ENCODE measurements around the gene MYO18A.

MYO18A gene

DNA sequence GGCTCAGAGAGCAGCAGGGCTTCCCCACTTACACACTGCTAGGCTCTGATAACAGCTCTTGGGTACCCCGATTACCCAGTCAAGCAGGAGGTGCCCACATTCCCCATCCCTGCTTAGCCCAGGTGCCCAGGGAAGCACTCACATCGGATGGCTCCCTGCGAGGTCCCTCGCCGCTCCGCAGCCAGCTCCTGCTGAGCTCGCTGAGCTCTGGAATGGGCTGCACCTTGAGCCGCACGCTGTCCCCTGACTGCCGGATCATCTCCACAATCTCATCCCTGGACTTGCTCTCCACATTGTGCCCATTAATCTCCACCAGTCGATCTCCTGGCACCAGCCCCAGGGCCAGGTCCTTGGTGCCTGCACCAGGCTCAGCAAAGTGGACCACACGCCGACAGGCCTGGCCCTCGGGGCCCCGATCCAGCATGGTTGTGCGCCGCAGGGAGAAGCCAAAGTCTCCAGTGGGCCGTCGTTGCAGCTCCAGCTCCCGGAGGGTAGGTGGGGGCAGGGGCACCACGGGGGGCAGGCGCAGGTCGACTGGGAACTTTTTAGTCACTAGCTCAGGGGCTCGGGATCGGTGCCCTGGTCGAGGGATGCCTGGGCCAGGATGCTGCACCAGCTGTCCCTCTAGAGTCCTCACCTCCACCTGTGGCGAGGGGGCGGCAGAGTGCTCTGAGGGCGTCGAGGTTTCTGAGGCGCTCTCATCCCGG lies 14.2 kb downstream of the MYO18A start:
- no peak for DNase-seq (ENCODE audit: low read depth)

DNA sequence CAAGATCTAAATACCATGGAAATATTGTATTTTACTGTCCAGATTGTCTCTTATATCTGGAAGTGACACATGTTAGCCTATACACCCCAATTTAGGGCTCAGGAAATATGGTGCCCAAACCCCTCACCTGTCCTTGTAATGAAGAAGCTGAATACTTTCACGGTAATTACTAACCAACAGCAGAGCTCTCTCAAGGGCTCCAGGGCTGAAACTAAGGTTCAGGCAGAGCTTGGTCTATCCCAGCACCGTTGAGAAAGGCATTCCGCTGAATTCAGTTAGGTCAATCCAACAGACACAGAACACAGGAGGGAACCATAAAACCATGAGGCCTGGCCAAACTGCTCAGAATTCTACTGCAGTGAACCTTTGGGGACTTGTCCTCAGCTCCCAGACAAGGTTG lies 14.9 kb downstream of the MYO18A start:
- DNase-seq (ENCODE audit: low read depth): no peak

DNA sequence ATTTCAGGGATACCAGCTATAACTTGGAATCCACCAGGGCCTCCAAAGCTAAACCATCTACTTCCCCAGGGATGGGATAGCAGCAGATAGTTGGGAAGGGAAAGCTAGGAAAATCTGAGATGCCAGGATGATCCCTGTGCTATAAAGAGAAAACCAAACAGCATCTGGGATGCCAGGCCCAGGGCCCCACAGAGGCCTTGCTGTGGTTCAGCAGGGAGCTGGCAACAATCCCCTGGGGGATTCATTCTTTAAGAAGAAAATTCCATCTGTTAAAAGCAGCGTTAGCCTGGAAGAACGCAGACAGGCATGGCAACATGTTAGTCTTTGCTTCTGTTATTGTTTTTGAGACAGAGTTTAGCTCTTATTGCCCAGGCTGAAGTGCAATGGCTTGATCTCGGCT lies 16.6 kb downstream of the MYO18A start:
- no peak for DNase-seq (ENCODE audit: low read depth)

DNA sequence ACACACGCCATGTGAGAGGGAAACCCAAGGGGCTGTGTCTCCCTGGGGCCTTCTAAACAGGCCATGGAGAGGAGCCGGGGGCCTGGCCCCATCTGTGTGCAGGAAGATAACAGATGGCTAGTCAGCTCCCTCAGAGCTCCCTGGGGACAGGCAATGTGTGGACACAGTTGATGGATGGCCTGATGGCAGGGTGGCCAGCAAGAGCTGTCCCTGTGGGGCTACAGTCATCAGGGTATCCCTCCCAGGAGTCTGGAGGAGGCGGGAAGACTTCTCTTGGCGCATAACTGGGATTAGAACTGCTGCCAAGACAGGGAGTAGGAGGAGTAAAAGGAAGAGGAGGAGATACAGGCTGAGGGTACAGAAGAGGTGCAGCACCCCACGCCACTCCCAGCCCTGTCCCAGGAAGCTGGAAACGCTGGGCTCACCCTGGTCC lies 17.3 kb downstream of the MYO18A start:
- DNase-seq (ENCODE audit: low read depth): no peak

DNA sequence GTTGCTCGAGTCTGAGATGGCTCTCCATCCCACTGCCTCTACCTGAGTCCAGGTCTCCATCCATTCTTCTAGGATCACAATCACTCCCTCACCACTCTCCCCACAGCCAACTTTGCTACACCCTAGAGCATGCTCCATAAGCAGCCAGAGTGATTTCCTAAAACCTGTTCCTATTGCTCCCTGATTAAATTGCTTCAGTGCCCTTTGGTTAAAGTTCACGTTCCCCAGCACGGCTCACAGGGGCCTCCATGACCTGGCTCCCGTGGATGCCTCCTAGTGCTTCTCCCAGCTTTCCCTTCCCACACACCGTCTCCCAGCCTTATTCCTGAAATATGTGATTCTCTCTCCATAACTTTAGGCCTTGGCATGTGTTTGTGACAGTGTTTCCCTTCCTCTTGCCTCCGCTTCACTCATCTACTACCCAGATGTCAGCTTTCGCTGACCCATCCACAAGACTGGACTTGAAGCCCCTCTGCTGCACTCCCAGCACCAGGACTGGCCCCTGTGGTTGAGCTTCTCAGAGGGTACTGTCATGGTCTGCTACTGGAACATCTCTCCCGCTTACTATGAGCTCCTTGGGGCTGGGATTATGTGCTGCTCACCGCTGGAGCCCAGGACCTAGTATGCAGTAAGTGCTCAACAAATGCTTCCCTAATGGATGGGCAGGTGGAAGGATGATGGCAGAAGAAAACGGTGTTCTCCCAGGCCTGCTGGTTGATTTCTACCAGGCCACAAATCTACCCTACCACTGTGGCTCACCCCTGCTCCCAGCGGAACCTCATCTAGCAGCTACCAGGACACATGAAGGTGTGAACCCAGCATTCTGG lies 17.9 kb downstream of the MYO18A start:
- DNase-seq (ENCODE audit: low read depth): no peak

DNA sequence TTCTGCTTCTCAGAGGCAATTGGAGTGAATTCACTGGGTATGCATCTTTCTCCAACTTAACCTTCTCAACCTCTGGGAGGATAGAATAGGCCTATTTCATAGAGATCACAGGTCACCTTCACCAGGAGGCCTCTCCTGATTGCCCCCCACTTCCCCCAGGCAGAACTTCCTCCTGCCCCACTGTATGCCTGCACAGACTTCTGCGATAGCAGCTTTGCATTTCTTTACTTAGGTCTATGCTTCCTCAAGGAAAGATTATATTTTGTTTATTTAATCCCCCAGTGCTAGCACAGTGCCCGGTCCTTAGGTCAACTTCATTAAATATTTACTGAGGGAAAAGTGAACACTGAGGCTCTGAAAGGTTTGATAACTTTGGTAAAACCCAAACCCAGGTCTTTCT lies 19.9 kb downstream of the MYO18A start:
- DNase-seq (ENCODE audit: low read depth): no peak

DNA sequence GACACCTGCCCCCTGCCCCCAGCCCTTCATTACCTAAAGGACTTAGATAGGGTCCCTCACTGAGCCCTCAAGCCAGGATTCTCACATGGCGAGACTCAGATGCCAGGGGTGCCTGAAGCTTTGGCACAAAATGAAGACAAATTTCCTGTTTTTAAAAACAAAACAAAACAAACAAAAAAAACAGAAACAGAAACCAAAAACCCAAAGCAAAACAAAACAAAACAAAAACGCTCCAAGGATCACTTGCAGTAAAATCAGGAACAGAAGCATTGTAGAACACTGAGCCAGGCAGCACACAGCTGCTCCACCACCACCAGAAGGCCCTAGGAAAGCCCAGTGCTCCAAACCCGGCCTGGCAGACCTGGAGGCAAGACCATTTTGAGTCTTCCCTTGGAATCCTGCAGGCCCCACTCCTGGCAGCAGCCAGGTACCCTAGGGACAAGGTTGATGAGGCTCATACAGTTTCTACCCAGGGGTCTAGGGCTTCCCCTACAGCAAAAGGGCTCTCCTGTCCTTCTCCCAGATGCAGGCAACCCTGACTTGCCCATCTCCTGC lies 20.8 kb downstream of the MYO18A start:
- no peak for DNase-seq (ENCODE audit: low read depth)

DNA sequence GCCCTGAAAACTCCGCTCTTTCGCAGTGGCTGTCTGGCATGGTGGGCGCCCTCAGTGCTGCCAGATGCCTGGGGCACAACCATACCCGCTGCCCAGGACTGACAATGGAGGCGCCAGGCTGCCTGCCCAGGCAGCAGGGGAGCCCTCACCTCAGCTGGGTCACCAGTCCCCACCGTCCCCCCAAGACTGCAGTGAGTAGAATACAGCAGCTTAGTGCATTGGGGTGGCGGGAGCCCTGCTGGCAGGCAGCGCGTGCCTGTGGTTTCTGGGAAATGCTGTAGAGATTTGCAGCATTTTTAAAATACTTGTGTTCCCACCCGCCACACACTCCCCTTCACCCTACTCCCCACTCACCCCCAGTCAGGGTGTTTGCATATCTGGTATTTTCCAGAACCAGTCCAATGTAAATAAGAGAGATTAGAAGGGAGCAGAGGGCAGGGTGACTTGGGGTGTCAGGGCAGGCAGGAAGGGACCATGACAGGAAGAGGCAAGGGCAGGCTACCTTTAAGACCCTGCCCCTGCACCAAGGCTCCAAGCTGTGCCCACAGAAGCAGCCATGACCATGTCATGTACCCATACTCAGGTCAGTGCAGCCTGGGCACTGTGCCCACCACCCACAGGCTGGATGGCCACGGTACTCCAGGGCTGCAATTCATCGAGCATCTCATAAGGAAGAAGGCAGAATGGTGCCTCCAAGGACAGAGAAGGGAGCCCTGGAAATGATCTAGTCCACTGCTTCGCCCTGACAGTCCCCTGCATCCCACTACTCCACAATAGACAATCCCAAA lies 21.5 kb downstream of the MYO18A start:
- DNase-seq (ENCODE audit: low read depth): peak; percentile 83

DNA sequence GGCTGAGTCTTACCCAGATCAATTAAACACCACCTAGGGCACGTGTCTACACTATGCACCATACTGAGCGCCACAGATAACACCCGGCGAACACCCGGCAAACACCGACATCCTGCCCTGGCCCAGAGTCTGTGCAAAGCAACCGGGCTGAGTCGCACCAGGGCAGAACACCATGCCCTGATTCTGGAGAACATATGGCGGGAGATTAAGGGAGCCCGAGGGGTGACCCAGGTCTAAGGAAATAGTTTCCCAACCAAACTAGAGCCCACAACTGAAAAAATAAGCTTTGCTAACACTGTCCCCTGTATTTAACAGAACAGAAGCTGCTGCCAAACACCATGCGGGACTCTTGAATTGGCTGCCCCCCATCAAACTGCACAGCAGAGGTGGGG lies 22.1 kb downstream of the MYO18A start:
- DNase-seq (ENCODE audit: low read depth): no peak

DNA sequence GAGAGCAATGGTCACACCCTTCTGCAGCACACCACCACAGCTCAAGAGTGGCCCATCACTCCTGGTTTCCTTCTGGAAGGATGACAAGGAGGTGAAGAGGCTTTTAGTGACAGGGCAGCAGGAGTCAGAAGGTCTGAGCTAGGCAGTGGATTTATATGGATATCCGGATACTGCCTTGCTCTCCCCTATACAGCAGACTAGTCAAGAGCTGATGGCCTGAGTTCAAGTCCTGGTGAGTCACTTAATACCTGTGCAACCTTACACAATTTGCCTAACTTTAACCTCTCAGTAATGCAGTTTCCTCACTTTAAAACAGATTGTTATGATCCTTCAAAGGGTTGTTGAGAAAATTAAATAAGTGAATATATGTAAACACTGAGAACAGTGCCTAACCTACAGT lies 22.9 kb downstream of the MYO18A start:
- DNase-seq (ENCODE audit: low read depth): no peak

DNA sequence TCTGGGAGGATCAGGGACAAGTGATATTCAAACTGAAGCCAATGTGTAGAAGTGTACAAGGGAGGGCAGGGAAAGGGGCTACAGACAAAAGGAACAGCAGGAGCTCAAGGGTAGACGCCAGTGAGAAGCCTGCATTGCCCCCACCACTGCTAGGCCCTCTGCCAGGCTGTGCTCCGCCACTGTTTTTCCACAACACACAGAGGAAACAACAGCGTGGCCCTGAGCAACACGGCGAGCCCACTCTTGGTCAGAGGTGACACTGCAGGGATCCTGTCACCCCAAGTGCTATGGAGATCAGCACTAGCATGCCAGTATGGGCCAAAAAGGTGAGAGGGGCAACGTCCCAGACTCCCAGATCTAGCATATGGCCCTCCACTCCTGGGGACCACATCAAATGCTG lies 23.4 kb downstream of the MYO18A start:
- DNase-seq (ENCODE audit: low read depth): no peak

DNA sequence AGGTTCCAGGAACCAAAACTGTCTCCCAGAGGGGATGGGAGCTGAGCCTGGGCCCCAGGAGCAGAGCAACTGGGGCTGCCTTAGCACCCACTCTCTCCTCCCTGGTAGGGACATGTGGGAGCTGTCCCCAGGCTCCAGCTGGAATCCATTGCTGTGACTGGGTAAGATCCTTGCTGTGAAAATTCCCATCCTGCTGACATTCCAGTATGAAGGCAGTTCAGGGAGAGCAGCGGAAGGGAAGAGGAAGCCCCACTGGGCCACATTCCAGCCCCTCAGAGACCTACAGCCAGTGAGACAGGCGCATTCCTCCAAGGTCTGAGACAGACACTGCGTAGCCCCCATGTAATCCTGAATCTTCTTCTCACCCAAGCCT lies 24.2 kb downstream of the MYO18A start:
- peak; percentile 43 for DNase-seq (ENCODE audit: low read depth)

DNA sequence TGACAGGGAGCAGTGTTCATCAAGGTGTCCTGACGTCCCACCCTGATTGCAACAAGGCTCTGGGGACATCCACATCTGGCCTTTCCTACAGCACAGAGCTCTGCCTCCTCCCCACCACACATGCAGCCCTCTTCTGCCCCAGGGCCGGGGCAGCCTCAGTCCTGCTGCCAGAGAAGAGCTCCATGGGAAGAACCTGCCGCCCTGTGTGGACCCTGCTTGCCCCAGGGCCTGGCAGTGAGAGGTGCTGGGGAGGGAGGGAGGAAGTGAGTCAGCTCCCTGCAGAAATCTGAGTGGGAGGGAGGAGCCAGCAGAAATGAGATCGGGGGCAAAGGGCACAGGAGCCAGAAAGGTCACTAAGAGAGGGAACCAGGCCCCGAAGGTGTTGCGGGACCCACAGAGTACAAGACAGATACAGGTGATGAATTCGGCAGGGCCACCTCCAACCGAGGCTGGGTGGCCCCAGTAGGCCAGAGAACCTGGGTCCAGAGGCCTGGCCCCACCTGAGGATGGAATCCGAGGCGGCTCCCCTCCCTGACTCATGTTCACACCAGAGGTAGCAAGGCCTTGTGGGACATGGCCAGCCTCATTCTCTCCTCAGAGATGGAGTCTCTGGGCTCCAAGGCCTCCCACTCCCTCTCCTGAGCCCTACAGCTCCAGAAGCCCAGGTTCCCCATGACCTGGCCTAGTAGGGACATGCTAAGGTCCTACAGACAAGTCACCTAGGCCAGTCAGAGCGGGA lies 24.8 kb downstream of the MYO18A start:
- DNase-seq (ENCODE audit: low read depth): peak; percentile 90

DNA sequence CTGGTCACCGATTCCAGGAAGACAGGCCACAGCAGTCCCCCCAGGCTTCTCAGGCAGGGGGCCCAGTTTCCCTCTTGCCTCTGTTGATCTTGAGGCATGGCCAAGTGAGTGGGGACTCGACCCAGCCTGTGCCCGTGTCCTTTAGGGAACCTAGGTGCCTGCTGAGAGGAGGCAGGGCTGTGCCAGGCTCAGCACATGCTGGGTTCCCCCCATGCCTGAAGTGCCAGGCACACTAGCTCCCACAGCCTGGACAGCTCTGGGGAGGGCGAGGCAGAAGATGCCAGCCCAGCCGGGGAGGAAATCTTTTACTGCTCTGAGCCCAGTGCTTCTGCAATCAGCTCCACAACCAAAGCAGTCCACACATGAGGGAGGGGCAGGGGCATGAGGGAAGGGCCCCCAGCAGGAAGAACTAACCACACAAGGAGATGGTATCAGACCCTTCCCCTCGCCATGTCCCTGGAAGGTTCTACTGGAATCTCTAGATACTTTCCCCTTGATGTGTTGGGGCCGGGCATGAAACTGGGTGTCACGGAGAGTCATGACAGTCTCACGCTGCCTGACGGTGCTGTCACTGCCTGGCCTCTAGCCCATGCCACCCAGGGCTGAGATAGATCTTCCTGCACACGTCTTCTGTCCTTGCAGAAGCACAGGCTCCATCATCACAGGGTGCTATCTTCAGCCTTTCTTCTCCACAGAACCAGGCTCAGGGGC lies 25.5 kb downstream of the MYO18A start:
- peak; percentile 38 for DNase-seq (ENCODE audit: low read depth)

DNA sequence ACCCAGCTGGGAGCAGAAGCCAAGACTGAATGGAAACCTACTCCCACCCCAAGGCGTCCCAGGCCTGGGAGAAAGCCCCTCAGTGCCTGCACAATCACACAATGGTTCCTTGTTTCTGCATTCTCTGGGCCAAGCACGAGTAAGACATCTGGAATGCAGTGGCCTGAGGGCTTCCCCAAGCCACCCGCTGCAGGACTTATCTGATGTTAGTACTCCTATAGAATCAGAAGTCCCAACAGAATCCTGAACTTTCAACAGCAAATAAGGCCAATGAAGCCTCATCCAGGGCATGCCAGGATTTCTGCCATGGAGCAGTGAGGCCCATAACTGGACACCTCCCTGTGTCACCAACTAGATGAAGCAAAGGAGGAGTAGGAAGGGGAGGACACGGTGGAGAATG lies 28.6 kb downstream of the MYO18A start:
- peak; percentile 94 for DNase-seq (ENCODE audit: low read depth)

DNA sequence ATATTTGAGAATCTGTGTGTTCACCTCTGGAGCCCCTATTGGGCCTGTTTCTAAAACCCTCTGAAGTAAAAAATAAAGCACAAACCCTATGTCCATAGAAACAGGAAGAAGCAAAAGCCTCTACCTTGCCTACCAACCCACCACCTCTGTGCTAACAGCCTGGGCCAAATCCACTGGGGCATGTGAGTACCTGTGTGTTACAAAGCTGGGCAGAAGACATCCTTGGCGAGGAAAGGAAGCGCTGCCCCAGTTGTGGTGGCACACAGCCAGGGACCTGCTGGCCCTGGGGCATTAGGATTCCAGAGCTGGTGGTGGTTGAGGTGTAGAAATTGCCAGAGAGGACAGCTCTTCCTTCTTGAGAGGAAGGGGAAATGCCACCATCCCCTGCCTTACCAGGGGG lies 30.0 kb downstream of the MYO18A start:
- no peak for DNase-seq (ENCODE audit: low read depth)

DNA sequence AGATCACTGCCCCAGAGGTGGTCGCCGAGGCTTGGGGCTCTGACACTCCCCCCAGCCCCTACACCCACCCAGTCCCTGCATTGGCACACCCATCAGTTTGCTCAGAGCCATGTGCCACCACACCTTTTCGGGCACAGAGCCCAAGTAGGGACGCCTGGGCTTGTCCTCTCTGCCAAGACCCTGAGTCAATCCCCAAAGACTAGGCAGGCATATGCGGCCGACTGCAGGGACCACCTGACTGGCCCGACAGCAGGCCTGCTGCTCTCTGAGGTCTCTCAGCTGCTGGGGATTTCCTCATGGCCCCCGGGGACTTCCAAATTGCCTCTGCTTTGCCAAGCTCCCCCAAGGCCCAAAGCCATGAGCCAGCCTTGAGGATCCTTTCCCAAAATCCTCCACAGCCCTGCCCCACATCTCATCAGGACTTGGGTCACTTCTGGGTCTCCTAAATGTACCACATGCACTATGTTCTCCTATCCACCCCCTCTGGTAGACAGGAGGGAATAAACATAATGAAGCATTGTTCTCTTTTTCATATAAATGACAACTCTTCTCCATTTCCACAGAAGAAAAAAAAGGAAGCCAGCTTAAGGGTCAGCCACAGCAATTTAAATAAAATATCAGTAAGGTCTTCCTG lies 30.6 kb downstream of the MYO18A start:
- DNase-seq (ENCODE audit: low read depth): no peak

DNA sequence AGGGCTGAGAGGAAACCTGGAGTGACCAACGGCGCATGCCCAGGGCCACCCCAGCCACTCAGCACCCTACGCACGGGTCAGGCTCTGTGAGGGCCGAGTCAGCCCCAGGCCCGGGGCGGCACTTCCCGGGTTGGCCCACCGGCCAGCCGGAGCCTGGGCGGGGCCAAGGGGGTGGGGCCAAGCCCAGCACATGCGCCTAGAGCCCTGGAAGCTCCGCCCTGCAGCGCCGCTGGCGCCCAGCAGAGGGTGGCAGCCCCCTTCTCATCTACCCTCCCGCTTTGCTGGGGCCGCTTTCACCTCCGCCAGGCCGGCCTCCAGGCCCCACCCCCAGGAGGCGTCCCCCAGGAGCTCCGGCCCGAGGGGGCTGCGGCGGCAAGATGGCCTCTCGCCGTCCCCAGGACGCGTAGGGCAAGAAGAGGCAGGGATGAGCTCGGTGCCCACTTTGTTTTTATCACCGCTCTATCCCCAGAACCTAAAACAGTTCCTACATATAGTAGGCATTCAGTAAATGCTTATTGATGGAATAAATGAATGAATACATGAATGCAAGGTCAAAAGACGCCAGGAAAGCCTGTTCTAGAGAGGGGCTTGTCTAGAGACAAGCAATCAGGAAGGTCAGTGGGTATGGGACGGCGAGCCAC lies 31.3 kb downstream of the MYO18A start:
- peak; percentile 95 for DNase-seq (ENCODE audit: low read depth)

DNA sequence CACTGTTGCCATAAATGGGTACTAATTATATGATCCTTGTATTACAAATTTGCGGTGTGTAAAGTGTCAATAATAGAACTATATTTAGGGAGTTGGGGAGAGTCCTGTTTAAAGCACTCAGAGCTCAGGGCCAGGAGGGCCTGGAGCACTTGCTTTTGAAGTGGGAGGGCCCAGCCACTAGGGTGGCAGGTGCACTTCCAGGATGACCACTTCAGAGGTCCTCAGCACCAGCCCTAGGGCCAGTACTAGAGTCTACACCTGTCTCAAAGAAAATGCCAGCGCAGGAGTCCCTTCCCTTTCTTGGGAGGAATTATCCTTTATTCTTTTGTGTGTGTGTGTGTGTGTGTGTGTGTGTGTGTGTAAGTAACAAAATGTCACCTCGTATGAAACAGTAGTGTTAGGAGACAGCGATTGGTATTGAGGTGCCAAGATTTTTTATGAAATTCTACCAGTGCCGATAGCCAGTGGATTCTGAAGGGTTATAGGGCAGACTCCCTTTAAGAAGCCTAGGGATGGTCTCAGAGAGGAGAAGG lies 31.9 kb downstream of the MYO18A start:
- no peak for DNase-seq (ENCODE audit: low read depth)

DNA sequence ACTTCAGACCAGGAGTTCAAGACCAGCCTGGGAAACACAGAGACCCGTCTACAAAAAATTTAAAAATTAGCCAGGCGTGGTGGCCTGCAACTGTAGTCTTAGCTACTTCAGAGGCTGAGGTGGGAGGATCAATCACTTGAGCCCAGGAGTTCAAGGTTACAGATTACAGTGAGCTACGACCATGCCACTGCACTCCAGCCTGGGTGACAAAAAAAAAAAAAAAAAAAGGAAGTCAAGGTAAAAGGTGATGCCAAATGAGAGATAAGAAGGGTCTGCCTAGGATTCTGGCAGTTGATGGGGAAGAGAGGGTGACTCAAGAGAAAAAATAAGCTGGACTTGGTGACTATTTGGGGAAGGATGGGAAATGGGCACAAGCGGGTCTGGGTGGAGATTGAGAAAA lies 32.5 kb downstream of the MYO18A start:
- DNase-seq (ENCODE audit: low read depth): no peak
